ENCODE measurements around the gene CYP24A1.
"Not testable (repeated sequence)": the region's sequence is repeated elsewhere in the genome, so short reads cannot be mapped to it uniquely, and the experiment has no call there.

Gene CYP24A1

GRCh38 chr20:54133434-54134427 is 40.1 kb downstream of the CYP24A1 start:
- Histone ChIP-seq H3K4me3 (replicated peaks; ENCODE audit: low read depth, low read length) (no peak overlapping the region), H3K36me3 (ENCODE audit: control insufficient read depth, insufficient read depth, low read length) (no peaks in the 10 kb centered on the region), H3K27me3 (replicated peaks; ENCODE audit: control insufficient read depth, insufficient read depth, low read length) (no peaks in the 10 kb centered on the region)
- DNase-seq (ENCODE audit: extremely low read depth, insufficient read length): no peak
- no peak for TF ChIP-seq CTCF (IDR thresholded peaks at IDR 0.05; ENCODE audit: insufficient read depth, low read length, poor library complexity, severe bottlenecking)

GRCh38 chr20:54132612-54133433 is 41.0 kb downstream of the CYP24A1 start:
- Histone ChIP-seq H3K36me3 (ENCODE audit: control insufficient read depth, insufficient read depth, low read length) (no peaks in the 10 kb centered on the region), H3K27me3 (replicated peaks; ENCODE audit: control insufficient read depth, insufficient read depth, low read length) (no peaks in the 10 kb centered on the region), H3K4me3 (replicated peaks; ENCODE audit: low read depth, low read length) (no peak overlapping the region)
- DNase-seq (ENCODE audit: extremely low read depth, insufficient read length): no peak
- TF ChIP-seq CTCF (IDR thresholded peaks at IDR 0.05; ENCODE audit: insufficient read depth, low read length, poor library complexity, severe bottlenecking): no peak

GRCh38 chr20:54131675-54132611 is 41.8 kb downstream of the CYP24A1 start:
- Histone ChIP-seq H3K36me3 (ENCODE audit: control insufficient read depth, insufficient read depth, low read length) (no peaks in the 10 kb centered on the region), H3K27me3 (replicated peaks; ENCODE audit: control insufficient read depth, insufficient read depth, low read length) (no peaks in the 10 kb centered on the region), H3K4me3 (replicated peaks; ENCODE audit: low read depth, low read length) (no peak overlapping the region)
- no peak for DNase-seq (ENCODE audit: extremely low read depth, insufficient read length)
- TF ChIP-seq CTCF (IDR thresholded peaks at IDR 0.05; ENCODE audit: insufficient read depth, low read length, poor library complexity, severe bottlenecking): no peak

GRCh38 chr20:54131125-54131524 is 42.7 kb downstream of the CYP24A1 start:
- H3K36me3 ChIP-seq (ENCODE audit: control insufficient read depth, insufficient read depth, low read length); H3K4me3 ChIP-seq (replicated peaks; ENCODE audit: low read depth, low read length); DNase-seq (ENCODE audit: extremely low read depth, insufficient read length); H3K27me3 ChIP-seq (replicated peaks; ENCODE audit: control insufficient read depth, insufficient read depth, low read length): not testable (repeated sequence)

GRCh38 chr20:54129350-54129749 is 44.4 kb downstream of the CYP24A1 start:
- H3K36me3 ChIP-seq (ENCODE audit: control insufficient read depth, insufficient read depth, low read length): no peaks in the 10 kb centered on the region
- no peak overlapping the region for H3K4me3 ChIP-seq (replicated peaks; ENCODE audit: low read depth, low read length)
- no peak for TF ChIP-seq CTCF (IDR thresholded peaks at IDR 0.05; ENCODE audit: insufficient read depth, low read length, poor library complexity, severe bottlenecking)
- H3K27me3 ChIP-seq (replicated peaks; ENCODE audit: control insufficient read depth, insufficient read depth, low read length): no peaks in the 10 kb centered on the region
- DNase-seq (ENCODE audit: extremely low read depth, insufficient read length): no peak

Data from GM06990 (cell line).